SK-N-SH (cell line): ENCODE results near the gene RPA1.

Experiments
- CTCF ChIP-seq: fragments of 200-600 bp; sonication (generic); IDR thresholded peaks from 2 replicates; pipeline ENCODE4 v1.6.1; 2017; ENCODE audit warnings: antibody characterized with exemption, mild to moderate bottlenecking, moderate library complexity
- EP300 ChIP-seq, 2 experiments: IDR thresholded peaks; 2 replicates each; pipeline versions ENCODE4 v1.4.0 to v1.6.1; 2012; ENCODE audit warnings: borderline replicate concordance in 1 of 2, low read depth in 1 of 2, low read length in 1 of 2
- FOXJ3 ChIP-seq: sonication (generic); formaldehyde crosslinking; IDR thresholded peaks from 2 replicates; pipeline ENCODE4 v1.5.1; 2020; ENCODE audit warnings: mild to moderate bottlenecking, missing genetic modification reagents
- GABPA ChIP-seq: IDR thresholded peaks from 2 replicates; pipeline ENCODE4 v1.4.0; 2012; ENCODE audit warnings: low read depth, mild to moderate bottlenecking
- JUND ChIP-seq: IDR thresholded peaks from 2 replicates; pipeline ENCODE4 v1.4.0; 2012
- MAX ChIP-seq: IDR thresholded peaks from 2 replicates; pipeline ENCODE4 v1.4.0; 2012; ENCODE audit warnings: low read depth
- MEF2A ChIP-seq: IDR thresholded peaks from 2 replicates; pipeline ENCODE4 v1.4.0; 2012; ENCODE audit warnings: low read depth, borderline replicate concordance
- MXI1 ChIP-seq: IDR thresholded peaks from 2 replicates; pipeline ENCODE4 v1.6.1; 2012; ENCODE audit warnings: mild to moderate bottlenecking, low read depth, low read length, improper control_type of control experiment
- POLR2AphosphoS5 ChIP-seq: IDR thresholded peaks from 2 replicates; pipeline ENCODE4 v1.6.1; 2012; ENCODE audit warnings: low read depth, low read length
- REST ChIP-seq: IDR thresholded peaks from 2 replicates; pipeline ENCODE4 v1.6.1; 2012; ENCODE audit warnings: mild to moderate bottlenecking, low read depth, low read length, moderate library complexity
- SIN3A ChIP-seq: IDR thresholded peaks from 2 replicates; pipeline ENCODE4 v1.6.1; 2012; ENCODE audit warnings: low read depth, mild to moderate bottlenecking, low read length, moderate library complexity, borderline replicate concordance
- SMC3 ChIP-seq: IDR thresholded peaks from 2 replicates; pipeline ENCODE4 v1.6.1; 2012; ENCODE audit warnings: low read depth, low read length, improper control_type of control experiment
- USF2 ChIP-seq: fragments of 150-350 bp; IDR thresholded peaks from 2 replicates; pipeline ENCODE4 v1.6.1; 2017; ENCODE audit warnings: antibody characterized with exemption, low read length, low read depth, borderline replicate concordance

GRCh38 chr17:1878419-1879121 lies 48.8 kb downstream of the RPA1 start:
- no peak for TF ChIP-seq CTCF
- TF ChIP-seq GABPA, result no peak
- TF ChIP-seq SMC3, result no peak
- TF ChIP-seq POLR2AphosphoS5, result no peak
- no peak for TF ChIP-seq MXI1
- no peak for TF ChIP-seq JUND
- no peak for TF ChIP-seq EP300 (IDR thresholded peaks at IDR 0.05; ENCODE audit: borderline replicate concordance in 1 of 2, low read depth in 1 of 2, low read length in 1 of 2)
- no peak for TF ChIP-seq FOXJ3 (CRISPR knock-in tag)
- no peak for TF ChIP-seq MAX
- TF ChIP-seq MEF2A, result no peak
- TF ChIP-seq REST, result no peak
- TF ChIP-seq USF2, result no peak
- TF ChIP-seq SIN3A, result no peak
